GM12892 (cell line): ENCODE results near the gene ZNF518A.

Experiments
- POLR2A ChIP-seq: IDR thresholded peaks from 2 replicates; pipeline ENCODE4 v1.6.1; 2011; ENCODE audit warnings: low read depth, low read length, control low read depth
- POLR2AphosphoS5 ChIP-seq: IDR thresholded peaks from 2 replicates; pipeline ENCODE4 v1.6.1; 2011; ENCODE audit warnings: low read depth, low read length, control low read depth

GRCh38 chr10:96137567-96137966 is 7.5 kb downstream of the ZNF518A start:
- TF ChIP-seq POLR2A (no peak), POLR2AphosphoS5 (no peak)
